Uterus (tissue), 2 donors: ENCODE measurements around the gene MAP1B.

Experiments
- CTCF ChIP-seq, 4 experiments: fragments of 200-600 bp in 2 of 4; fragments of 450-650 bp in 2 of 4; sonication (generic) in 2 of 4; IDR thresholded peaks; one replicate each; pipeline ENCODE4 v1.5.1; 2016 to 2019; ENCODE audit warnings: antibody characterized with exemption in 4 of 4, mild to moderate bottlenecking in 2 of 4, moderate library complexity in 1 of 4
- POLR2A ChIP-seq, 2 donors: fragments of 450-650 bp; IDR thresholded peaks; one replicate each; pipeline ENCODE4 v1.6.1; 2016; ENCODE audit warnings: antibody characterized with exemption in 2 of 2, mild to moderate bottlenecking in 1 of 2, moderate library complexity in 1 of 2

GRCh38 chr5:72244862-72245371 is 137.6 kb downstream of the MAP1B start:
- peak in 3 of 4 experiments; percentile 21 to 37 (median 32) for TF ChIP-seq CTCF (IDR thresholded peaks at IDR 0.05)
- no peak for TF ChIP-seq POLR2A (IDR thresholded peaks at IDR 0.05)
